NB4 (cell line): ENCODE results near the gene IFNLR1.

Experiments used
- DNase-seq: peaks from one replicate; pipeline ENCODE4 v3.0.0; 2010; ENCODE audit warnings: low read depth
- H3K4me3 ChIP-seq: one replicate; pipeline ENCODE4 v1.5.1; 2011; ENCODE audit warnings: mild to moderate bottlenecking, low read depth, low read length, moderate library complexity
- MYC ChIP-seq: IDR thresholded peaks from 2 replicates; pipeline ENCODE4 v1.6.1; 2011; ENCODE audit warnings: low read depth, low read length
- POLR2A ChIP-seq: IDR thresholded peaks from 2 replicates; pipeline ENCODE4 v1.6.1; 2011; ENCODE audit warnings: mild to moderate bottlenecking; ENCODE audit not compliant: insufficient read length; ENCODE audit errors: extremely low read depth
- TF ChIP-seq, protein P1 (sequence below): IDR thresholded peaks from one replicate; pipeline ENCODE4 v1.5.1; 2012; ENCODE audit warnings: low read depth, low read length
- TF ChIP-seq, protein P2 (sequence below): IDR thresholded peaks from 2 replicates; pipeline ENCODE4 v1.6.1; 2011; ENCODE audit warnings: low read depth, low read length

The IFNLR1 gene

DNA sequence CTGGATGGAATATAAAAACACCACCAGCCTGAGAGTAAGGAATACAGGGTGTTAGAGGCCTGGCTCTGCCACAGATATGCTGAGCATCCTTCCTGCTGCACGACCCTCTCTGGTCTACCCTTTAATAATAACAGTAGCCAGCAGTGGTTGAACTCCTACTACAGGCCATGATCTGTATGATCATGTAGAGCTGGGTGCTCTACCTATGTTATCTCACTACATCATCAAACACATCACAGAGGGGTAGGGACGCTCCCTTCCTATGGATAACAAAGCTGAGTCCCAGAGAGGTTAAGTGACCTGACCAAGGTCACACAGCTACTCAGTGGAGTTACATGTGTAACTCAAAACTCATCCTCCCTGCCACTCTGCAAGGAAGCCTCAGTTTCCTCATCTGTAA is 62.1 kb downstream of the IFNLR1 start:
- DNase-seq = no peak
- TF ChIP-seq, protein P1, sequence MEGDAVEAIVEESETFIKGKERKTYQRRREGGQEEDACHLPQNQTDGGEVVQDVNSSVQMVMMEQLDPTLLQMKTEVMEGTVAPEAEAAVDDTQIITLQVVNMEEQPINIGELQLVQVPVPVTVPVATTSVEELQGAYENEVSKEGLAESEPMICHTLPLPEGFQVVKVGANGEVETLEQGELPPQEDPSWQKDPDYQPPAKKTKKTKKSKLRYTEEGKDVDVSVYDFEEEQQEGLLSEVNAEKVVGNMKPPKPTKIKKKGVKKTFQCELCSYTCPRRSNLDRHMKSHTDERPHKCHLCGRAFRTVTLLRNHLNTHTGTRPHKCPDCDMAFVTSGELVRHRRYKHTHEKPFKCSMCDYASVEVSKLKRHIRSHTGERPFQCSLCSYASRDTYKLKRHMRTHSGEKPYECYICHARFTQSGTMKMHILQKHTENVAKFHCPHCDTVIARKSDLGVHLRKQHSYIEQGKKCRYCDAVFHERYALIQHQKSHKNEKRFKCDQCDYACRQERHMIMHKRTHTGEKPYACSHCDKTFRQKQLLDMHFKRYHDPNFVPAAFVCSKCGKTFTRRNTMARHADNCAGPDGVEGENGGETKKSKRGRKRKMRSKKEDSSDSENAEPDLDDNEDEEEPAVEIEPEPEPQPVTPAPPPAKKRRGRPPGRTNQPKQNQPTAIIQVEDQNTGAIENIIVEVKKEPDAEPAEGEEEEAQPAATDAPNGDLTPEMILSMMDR = no peak
- TF ChIP-seq MYC = no peak
- TF ChIP-seq, protein P2, sequence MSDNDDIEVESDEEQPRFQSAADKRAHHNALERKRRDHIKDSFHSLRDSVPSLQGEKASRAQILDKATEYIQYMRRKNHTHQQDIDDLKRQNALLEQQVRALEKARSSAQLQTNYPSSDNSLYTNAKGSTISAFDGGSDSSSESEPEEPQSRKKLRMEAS = no peak
- TF ChIP-seq POLR2A = no peak
- no peak overlapping the region for H3K4me3 ChIP-seq

DNA sequence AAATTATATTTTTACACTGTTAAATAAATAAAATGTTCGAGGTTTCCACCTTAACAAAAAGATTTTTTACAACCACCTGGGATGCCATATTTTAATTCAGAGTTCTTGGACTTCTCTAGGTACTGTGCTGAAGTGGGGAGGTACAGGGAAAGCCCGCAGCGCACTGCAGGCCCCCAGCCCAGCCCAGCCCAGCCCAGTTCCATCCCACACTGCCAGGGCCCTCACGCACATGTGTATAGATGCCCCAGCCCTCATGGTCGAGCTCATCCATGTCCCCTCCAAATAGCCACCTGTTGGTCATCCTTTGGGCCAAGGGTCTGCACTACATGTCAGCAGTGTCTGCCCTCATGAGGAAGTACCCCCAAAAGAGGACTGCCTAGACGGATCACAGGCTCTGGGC is 63.5 kb downstream of the IFNLR1 start:
- TF ChIP-seq MYC = no peak
- TF ChIP-seq, protein P2 = no peak
- TF ChIP-seq, protein P1 = no peak
- TF ChIP-seq POLR2A = no peak
- no peak overlapping the region for H3K4me3 ChIP-seq
- DNase-seq = no peak

GRCh38 chr1:24122776-24123175 is 64.3 kb downstream of the IFNLR1 start:
- H3K4me3 ChIP-seq = no peak overlapping the region
- DNase-seq = no peak
- TF ChIP-seq, protein P1 = no peak
- TF ChIP-seq, protein P2 = no peak
- TF ChIP-seq MYC = no peak
- TF ChIP-seq POLR2A = no peak

- H3K4me3 ChIP-seq = no peak overlapping the region
- TF ChIP-seq, protein P2 = no peak
- TF ChIP-seq POLR2A (no peak), MYC (no peak)
- TF ChIP-seq, protein P1 = no peak
Measured at GRCh38 chr1:24121406-24121805, 65.7 kb downstream of the IFNLR1 start.

GRCh38 chr1:24120965-24121364 is 66.1 kb downstream of the IFNLR1 start:
- H3K4me3 ChIP-seq = no peak overlapping the region
- DNase-seq = no peak
- TF ChIP-seq, protein P2 = no peak
- TF ChIP-seq MYC (no peak), POLR2A (no peak)
- TF ChIP-seq, protein P1 = no peak

More at GRCh38 chr1:24121406-24121805, 65.7 kb downstream of the IFNLR1 start:
- no peak for DNase-seq

DNA sequence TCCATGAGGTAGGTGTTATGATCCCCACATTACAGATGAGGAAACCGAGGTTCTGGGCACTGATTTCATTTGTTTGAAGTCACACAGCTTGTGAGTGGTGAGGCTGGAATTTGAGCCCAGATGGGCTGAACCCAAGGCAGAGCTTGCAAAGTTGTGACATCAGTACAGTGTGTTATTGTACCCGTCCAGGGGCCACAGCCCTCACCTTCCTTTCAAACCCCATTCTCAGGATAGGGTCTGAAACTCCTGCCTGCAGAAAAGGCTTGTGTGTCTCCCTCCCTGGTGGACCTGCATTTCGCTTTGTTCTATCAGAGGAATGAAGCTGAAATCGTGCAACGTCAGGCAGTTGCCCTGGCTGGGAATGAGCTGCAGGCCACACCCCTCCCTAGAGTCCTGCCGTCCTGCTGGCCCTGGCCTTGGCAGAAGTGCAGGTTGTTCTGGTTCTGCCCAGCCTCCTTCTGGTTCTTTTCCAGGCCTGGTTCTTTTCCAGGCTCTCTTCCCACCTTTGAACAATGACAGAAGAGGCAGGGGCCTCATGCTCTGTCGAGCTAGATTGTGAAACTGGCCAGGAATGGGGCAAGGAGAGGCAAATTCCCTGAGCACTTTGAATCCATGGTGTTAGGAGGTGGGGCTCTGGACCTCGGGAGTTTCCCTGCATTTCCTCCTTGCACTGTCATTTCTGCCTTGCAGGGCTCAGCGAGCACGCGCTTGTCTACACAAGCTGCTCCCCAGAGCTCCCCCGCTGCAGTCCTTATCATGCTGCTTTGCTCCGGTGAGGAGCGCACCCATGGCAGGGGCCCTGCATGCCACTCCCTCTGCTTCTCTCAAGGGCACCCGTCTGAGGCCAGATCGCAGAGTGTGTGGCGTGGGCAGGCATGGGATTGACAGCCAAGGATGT is 67.0 kb downstream of the IFNLR1 start:
- no peak for DNase-seq
- TF ChIP-seq MYC = no peak
- TF ChIP-seq, protein P1 = no peak
- TF ChIP-seq, protein P2 = no peak
- TF ChIP-seq POLR2A = no peak
- H3K4me3 ChIP-seq = no peak overlapping the region
